Measurements from ENCODE around the gene SNRPD3.

Gene SNRPD3

GRCh38 chr22:24583221-24584165 is 27.7 kb downstream of the SNRPD3 start:
- Histone ChIP-seq H3K36me3 (ENCODE audit: control insufficient read depth, insufficient read depth, low read length) (no peaks in the 10 kb centered on the region), H3K27ac (ENCODE audit: insufficient read depth, low read length, poor library complexity, severe bottlenecking) (no peak overlapping the region), H3K27me3 (replicated peaks; ENCODE audit: control insufficient read depth, insufficient read depth, low read length, poor library complexity, severe bottlenecking) (no peaks in the 10 kb centered on the region), H3K4me1 (ENCODE audit: control insufficient read depth, insufficient read depth, low read length, poor library complexity, severe bottlenecking) (no peaks in the 10 kb centered on the region), H3K4me3 (ENCODE audit: insufficient read depth, low read depth, low read length, poor library complexity, severe bottlenecking) (no peak overlapping the region), H3K9me3 (ENCODE audit: control insufficient read depth, low read length) (no peaks in the 10 kb centered on the region)
- DNase-seq = no peak

GRCh38 chr22:24584166-24584790 is 28.5 kb downstream of the SNRPD3 start:
- DNase-seq = no peak
- no peak overlapping the region for H3K4me3 ChIP-seq (ENCODE audit: insufficient read depth, low read depth, low read length, poor library complexity, severe bottlenecking)
- no peaks in the 10 kb centered on the region for H3K36me3 ChIP-seq (ENCODE audit: control insufficient read depth, insufficient read depth, low read length)
- no peak overlapping the region for H3K27ac ChIP-seq (ENCODE audit: insufficient read depth, low read length, poor library complexity, severe bottlenecking)
- no peaks in the 10 kb centered on the region for H3K27me3 ChIP-seq (replicated peaks; ENCODE audit: control insufficient read depth, insufficient read depth, low read length, poor library complexity, severe bottlenecking)
- H3K4me1 ChIP-seq (ENCODE audit: control insufficient read depth, insufficient read depth, low read length, poor library complexity, severe bottlenecking) = no peaks in the 10 kb centered on the region
- no peaks in the 10 kb centered on the region for H3K9me3 ChIP-seq (ENCODE audit: control insufficient read depth, low read length)

- Histone ChIP-seq H3K9me3 (ENCODE audit: control insufficient read depth, low read length) (no peaks in the 10 kb centered on the region), H3K27me3 (replicated peaks; ENCODE audit: control insufficient read depth, insufficient read depth, low read length, poor library complexity, severe bottlenecking) (no peaks in the 10 kb centered on the region), H3K4me1 (ENCODE audit: control insufficient read depth, insufficient read depth, low read length, poor library complexity, severe bottlenecking) (no peaks in the 10 kb centered on the region), H3K36me3 (ENCODE audit: control insufficient read depth, insufficient read depth, low read length) (no peaks in the 10 kb centered on the region), H3K4me3 (ENCODE audit: insufficient read depth, low read depth, low read length, poor library complexity, severe bottlenecking) (no peak overlapping the region), H3K27ac (ENCODE audit: insufficient read depth, low read length, poor library complexity, severe bottlenecking) (no peak overlapping the region)
- no peak for DNase-seq
These were observed 29.1 kb downstream of the SNRPD3 start for GRCh38 chr22:24584871-24585411.

GRCh38 chr22:24585461-24585860 is 29.7 kb downstream of the SNRPD3 start:
- H3K27me3 ChIP-seq (replicated peaks; ENCODE audit: control insufficient read depth, insufficient read depth, low read length, poor library complexity, severe bottlenecking) = no peaks in the 10 kb centered on the region
- H3K4me3 ChIP-seq (ENCODE audit: insufficient read depth, low read depth, low read length, poor library complexity, severe bottlenecking) = no peak overlapping the region
- no peak for DNase-seq
- no peaks in the 10 kb centered on the region for H3K36me3 ChIP-seq (ENCODE audit: control insufficient read depth, insufficient read depth, low read length)
- H3K27ac ChIP-seq (ENCODE audit: insufficient read depth, low read length, poor library complexity, severe bottlenecking) = no peak overlapping the region
- no peaks in the 10 kb centered on the region for H3K9me3 ChIP-seq (ENCODE audit: control insufficient read depth, low read length)
- no peaks in the 10 kb centered on the region for H3K4me1 ChIP-seq (ENCODE audit: control insufficient read depth, insufficient read depth, low read length, poor library complexity, severe bottlenecking)

- no peaks in the 10 kb centered on the region for H3K36me3 ChIP-seq (ENCODE audit: control insufficient read depth, insufficient read depth, low read length)
These were observed 30.2 kb downstream of the SNRPD3 start for GRCh38 chr22:24585927-24586546.

GRCh38 chr22:24587251-24587650 is 31.5 kb downstream of the SNRPD3 start:
- DNase-seq = no peak
- no peaks in the 10 kb centered on the region for H3K9me3 ChIP-seq (ENCODE audit: control insufficient read depth, low read length)
- H3K27me3 ChIP-seq (replicated peaks; ENCODE audit: control insufficient read depth, insufficient read depth, low read length, poor library complexity, severe bottlenecking) = no peaks in the 10 kb centered on the region
- H3K27ac ChIP-seq (ENCODE audit: insufficient read depth, low read length, poor library complexity, severe bottlenecking) = no peak overlapping the region
- H3K4me1 ChIP-seq (ENCODE audit: control insufficient read depth, insufficient read depth, low read length, poor library complexity, severe bottlenecking) = peaks cover 2% of the 10 kb centered on the region
- H3K4me3 ChIP-seq (ENCODE audit: insufficient read depth, low read depth, low read length, poor library complexity, severe bottlenecking) = no peak overlapping the region
- no peaks in the 10 kb centered on the region for H3K36me3 ChIP-seq (ENCODE audit: control insufficient read depth, insufficient read depth, low read length)

More at GRCh38 chr22:24585927-24586546, 30.2 kb downstream of the SNRPD3 start:
- Histone ChIP-seq H3K4me1 (ENCODE audit: control insufficient read depth, insufficient read depth, low read length, poor library complexity, severe bottlenecking) (no peaks in the 10 kb centered on the region), H3K27me3 (replicated peaks; ENCODE audit: control insufficient read depth, insufficient read depth, low read length, poor library complexity, severe bottlenecking) (no peaks in the 10 kb centered on the region), H3K9me3 (ENCODE audit: control insufficient read depth, low read length) (no peaks in the 10 kb centered on the region), H3K27ac (ENCODE audit: insufficient read depth, low read length, poor library complexity, severe bottlenecking) (no peak overlapping the region), H3K4me3 (ENCODE audit: insufficient read depth, low read depth, low read length, poor library complexity, severe bottlenecking) (no peak overlapping the region)
- DNase-seq = no peak

- Histone ChIP-seq H3K27ac (ENCODE audit: insufficient read depth, low read length, poor library complexity, severe bottlenecking) (no peak overlapping the region), H3K4me3 (ENCODE audit: insufficient read depth, low read depth, low read length, poor library complexity, severe bottlenecking) (no peak overlapping the region), H3K36me3 (ENCODE audit: control insufficient read depth, insufficient read depth, low read length) (no peaks in the 10 kb centered on the region), H3K9me3 (ENCODE audit: control insufficient read depth, low read length) (no peaks in the 10 kb centered on the region), H3K4me1 (ENCODE audit: control insufficient read depth, insufficient read depth, low read length, poor library complexity, severe bottlenecking) (peaks cover 6% of the 10 kb centered on the region), H3K27me3 (replicated peaks; ENCODE audit: control insufficient read depth, insufficient read depth, low read length, poor library complexity, severe bottlenecking) (no peaks in the 10 kb centered on the region)
- no peak for DNase-seq
These were observed 32.1 kb downstream of the SNRPD3 start for GRCh38 chr22:24587948-24588347.

- no peak for DNase-seq
- H3K9me3 ChIP-seq (ENCODE audit: control insufficient read depth, low read length) = no peaks in the 10 kb centered on the region
- no peak overlapping the region for H3K27ac ChIP-seq (ENCODE audit: insufficient read depth, low read length, poor library complexity, severe bottlenecking)
- H3K36me3 ChIP-seq (ENCODE audit: control insufficient read depth, insufficient read depth, low read length) = no peaks in the 10 kb centered on the region
- H3K27me3 ChIP-seq (replicated peaks; ENCODE audit: control insufficient read depth, insufficient read depth, low read length, poor library complexity, severe bottlenecking) = no peaks in the 10 kb centered on the region
- peaks cover 8% of the 10 kb centered on the region for H3K4me1 ChIP-seq (ENCODE audit: control insufficient read depth, insufficient read depth, low read length, poor library complexity, severe bottlenecking)
- no peak overlapping the region for H3K4me3 ChIP-seq (ENCODE audit: insufficient read depth, low read depth, low read length, poor library complexity, severe bottlenecking)
These were observed 32.6 kb downstream of the SNRPD3 start for GRCh38 chr22:24588381-24588756.

- Histone ChIP-seq H3K27ac (ENCODE audit: insufficient read depth, low read length, poor library complexity, severe bottlenecking) (no peak overlapping the region), H3K9me3 (ENCODE audit: control insufficient read depth, low read length) (no peaks in the 10 kb centered on the region), H3K36me3 (ENCODE audit: control insufficient read depth, insufficient read depth, low read length) (no peaks in the 10 kb centered on the region), H3K4me3 (ENCODE audit: insufficient read depth, low read depth, low read length, poor library complexity, severe bottlenecking) (no peak overlapping the region), H3K27me3 (replicated peaks; ENCODE audit: control insufficient read depth, insufficient read depth, low read length, poor library complexity, severe bottlenecking) (no peaks in the 10 kb centered on the region), H3K4me1 (ENCODE audit: control insufficient read depth, insufficient read depth, low read length, poor library complexity, severe bottlenecking) (peaks cover 8% of the 10 kb centered on the region)
- no peak for DNase-seq
These were observed 33.1 kb downstream of the SNRPD3 start for GRCh38 chr22:24588757-24589481.

Data from effector memory CD4-positive, alpha-beta T cell (primary cell).